Fibroblast of the aortic adventitia (primary cell): ENCODE data around the gene REEP5. TPM values are rescaled to one million over a fixed set of nuclear protein-coding genes. Genes with fewer than 3 reads are reported as not detected.

ENCODE experiments used
- DNase-seq: peaks from one replicate; pipeline ENCODE4 v3.0.0-alpha.2; 2010; ENCODE audit warnings: low read depth
- H3K4me3 ChIP-seq: 2 replicates; pipeline ENCODE4 v1.5.1; 2011; ENCODE audit warnings: low read depth, mild to moderate bottlenecking, control low read depth, low read length, moderate library complexity
- total RNA-seq: library from RNA; depleted of rRNA; stranded (reverse); fragments of >200 nt; gene quantifications from 2 replicates; pipeline ENCODE4 v1.2.3, GENCODE V29; 2012; ENCODE audit warnings: low replicate concordance
- TF ChIP-seq, protein P1 (sequence below): IDR thresholded peaks from 2 replicates; pipeline ENCODE4 v1.5.1; 2011; ENCODE audit warnings: mild to moderate bottlenecking, low read length, control low read depth, inconsistent platforms; ENCODE audit not compliant: insufficient read depth

REEP5 gene
- total RNA-seq, 1 donor: 60.0 TPM

DNA sequence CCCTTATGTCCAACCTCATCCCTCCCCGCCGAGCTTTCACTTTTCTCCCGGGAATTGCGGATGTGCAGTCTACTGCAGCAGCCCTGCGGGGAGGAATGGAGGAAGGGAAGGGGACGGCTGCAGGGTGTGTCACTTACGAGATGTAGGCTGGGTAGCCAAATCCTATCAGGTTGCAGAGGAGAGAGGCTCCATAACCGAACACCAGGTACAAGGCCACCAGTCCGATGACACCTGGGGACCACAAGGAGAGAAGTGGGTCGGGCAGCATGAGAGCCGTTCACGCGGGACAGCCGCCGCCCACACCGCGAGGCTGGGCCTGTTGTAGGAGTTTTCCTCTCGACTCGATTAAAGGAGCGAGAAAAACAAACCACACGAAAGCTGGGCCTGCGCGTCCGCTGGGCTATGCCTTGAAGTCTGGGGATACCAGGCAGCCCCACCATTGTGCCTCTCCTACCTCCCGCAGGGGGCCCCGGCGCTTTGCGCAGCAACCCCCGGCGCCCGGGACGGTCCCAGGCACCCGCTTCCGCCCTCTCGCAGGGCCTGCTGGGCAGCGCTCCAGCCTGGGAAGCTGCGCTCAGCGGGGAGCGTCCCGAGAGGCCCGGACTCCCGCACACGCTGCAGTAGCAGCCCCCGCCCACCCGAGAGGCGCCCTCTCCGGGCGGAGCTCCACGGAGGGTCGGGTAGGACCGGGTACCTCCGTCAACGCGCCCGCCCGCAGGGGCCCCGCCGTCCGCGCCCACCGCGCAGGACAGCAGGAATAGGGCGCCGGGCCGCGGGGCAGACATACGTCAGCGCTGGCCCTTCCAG is 798 bp downstream of the REEP5 start:
- DNase-seq: peak; percentile 54
- TF ChIP-seq, protein P1, sequence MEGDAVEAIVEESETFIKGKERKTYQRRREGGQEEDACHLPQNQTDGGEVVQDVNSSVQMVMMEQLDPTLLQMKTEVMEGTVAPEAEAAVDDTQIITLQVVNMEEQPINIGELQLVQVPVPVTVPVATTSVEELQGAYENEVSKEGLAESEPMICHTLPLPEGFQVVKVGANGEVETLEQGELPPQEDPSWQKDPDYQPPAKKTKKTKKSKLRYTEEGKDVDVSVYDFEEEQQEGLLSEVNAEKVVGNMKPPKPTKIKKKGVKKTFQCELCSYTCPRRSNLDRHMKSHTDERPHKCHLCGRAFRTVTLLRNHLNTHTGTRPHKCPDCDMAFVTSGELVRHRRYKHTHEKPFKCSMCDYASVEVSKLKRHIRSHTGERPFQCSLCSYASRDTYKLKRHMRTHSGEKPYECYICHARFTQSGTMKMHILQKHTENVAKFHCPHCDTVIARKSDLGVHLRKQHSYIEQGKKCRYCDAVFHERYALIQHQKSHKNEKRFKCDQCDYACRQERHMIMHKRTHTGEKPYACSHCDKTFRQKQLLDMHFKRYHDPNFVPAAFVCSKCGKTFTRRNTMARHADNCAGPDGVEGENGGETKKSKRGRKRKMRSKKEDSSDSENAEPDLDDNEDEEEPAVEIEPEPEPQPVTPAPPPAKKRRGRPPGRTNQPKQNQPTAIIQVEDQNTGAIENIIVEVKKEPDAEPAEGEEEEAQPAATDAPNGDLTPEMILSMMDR: no peak
- H3K4me3 ChIP-seq: peak overlapping the region; percentile 95

DNA sequence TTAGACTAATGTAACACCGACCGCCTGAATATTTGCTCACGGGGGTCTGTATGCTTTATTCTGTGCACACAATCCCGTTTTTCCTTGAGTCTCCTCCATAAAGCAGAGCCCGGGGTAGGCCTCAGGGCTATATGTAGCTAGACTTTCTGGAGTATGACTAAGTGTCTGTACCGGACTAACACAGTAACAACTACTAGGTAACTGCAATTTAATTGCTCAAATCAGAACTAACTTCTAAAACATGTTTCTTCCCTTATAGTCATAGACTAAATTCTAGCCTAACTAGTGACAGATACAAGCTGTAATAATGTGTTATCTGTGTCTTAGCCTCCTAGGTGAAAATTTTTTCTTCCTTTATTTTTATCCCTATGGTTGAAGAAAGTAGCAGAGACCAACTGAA is 2.1 kb downstream of the REEP5 start:
- H3K4me3 ChIP-seq: peak overlapping the region; percentile 1
- DNase-seq: no peak
- TF ChIP-seq, protein P1: no peak

GRCh38 chr5:112918679-112919078 is 3.3 kb downstream of the REEP5 start:
- DNase-seq: no peak
- TF ChIP-seq, protein P1: no peak
- no peak overlapping the region for H3K4me3 ChIP-seq

DNA sequence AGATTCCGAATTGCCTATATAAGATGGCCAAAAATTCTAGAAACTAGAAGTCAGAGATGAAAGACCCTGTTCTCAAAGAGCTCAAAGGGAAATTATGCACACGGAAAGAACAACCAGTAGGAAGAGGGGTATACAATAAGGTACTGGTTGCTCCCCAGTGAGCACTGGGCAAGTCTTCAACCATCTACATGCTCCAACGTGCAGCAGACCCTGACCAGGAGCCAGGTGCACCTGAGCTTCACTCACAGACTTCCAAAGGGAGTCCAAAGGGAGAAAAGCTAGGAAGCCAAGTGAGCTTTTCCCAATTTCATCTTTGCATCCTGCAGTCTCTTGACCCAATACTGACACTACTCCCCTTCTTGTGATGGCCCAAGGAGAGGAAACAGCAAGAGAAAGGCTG is 3.9 kb downstream of the REEP5 start:
- H3K4me3 ChIP-seq: no peak overlapping the region
- DNase-seq: no peak
- TF ChIP-seq, protein P1: no peak

GRCh38 chr5:112917453-112917995 is 4.5 kb downstream of the REEP5 start:
- TF ChIP-seq, protein P1: no peak
- H3K4me3 ChIP-seq: no peak overlapping the region
- DNase-seq: no peak

DNA sequence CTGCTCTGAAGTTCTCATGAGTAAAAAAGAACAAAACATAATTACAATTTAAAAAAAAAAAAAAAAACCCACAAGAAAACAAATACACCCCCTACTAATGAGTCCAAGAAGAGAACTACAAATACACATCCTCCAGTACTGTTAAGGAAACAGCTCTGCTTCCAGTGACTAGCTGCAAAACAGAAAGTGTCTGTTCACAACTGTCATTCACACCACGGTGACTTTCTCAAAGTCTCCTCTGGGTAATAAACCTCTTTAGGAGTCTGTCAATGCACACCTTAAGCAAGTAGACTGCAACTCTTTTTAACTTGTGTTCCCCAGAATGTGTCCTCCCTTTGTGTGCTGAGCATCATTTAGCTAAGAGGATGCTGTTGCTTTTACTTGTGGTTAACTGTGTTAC is 6.2 kb downstream of the REEP5 start:
- no peak for DNase-seq
- TF ChIP-seq, protein P1: no peak
- H3K4me3 ChIP-seq: no peak overlapping the region
